RWPE2 (cell line): ENCODE data around the gene ITFG2.
"Not testable (repeated sequence)": the region's sequence is repeated elsewhere in the genome, so short reads cannot be mapped to it uniquely, and the experiment has no call there.

Experiments
- ATAC-seq: fragments of 200-7000 bp; cut with Tn5 transposase; 3 replicates; pipeline ENCODE4 v1.9.1; 2021; ENCODE audit warnings: low read depth
- DNase-seq: peaks from one replicate; pipeline ENCODE4 v3.0.0-alpha.2; 2020; ENCODE audit warnings: low spot score
- H3K27ac ChIP-seq: fragments of 450-650 bp; 2 replicates; pipeline ENCODE4 v1.5.1; 2017; ENCODE audit warnings: mild to moderate bottlenecking; ENCODE audit not compliant: poor library complexity, severe bottlenecking
- H3K27me3 ChIP-seq: fragments of 250-450 bp; sonication (Bioruptor Pico); 2 replicates; pipeline ENCODE4 v1.5.1; 2021; ENCODE audit warnings: mild to moderate bottlenecking, moderate library complexity; ENCODE audit not compliant: insufficient read depth, poor library complexity, severe bottlenecking
- H3K36me3 ChIP-seq: fragments of 250-450 bp; sonication (Bioruptor Pico); 2 replicates; pipeline ENCODE4 v1.5.1; 2020; ENCODE audit warnings: low read depth, mild to moderate bottlenecking, moderate library complexity
- H3K4me1 ChIP-seq: fragments of 250-450 bp; sonication (Bioruptor Pico); 2 replicates; pipeline ENCODE4 v1.5.1; 2021; ENCODE audit warnings: mild to moderate bottlenecking, moderate library complexity; ENCODE audit not compliant: insufficient read depth, poor library complexity, severe bottlenecking
- H3K4me3 ChIP-seq: fragments of 250-450 bp; sonication (Bioruptor Pico); 2 replicates; pipeline ENCODE4 v1.5.1; 2021; ENCODE audit warnings: mild to moderate bottlenecking, moderate library complexity; ENCODE audit not compliant: severe bottlenecking
- H3K9me3 ChIP-seq: fragments of 250-450 bp; sonication (Bioruptor Pico); 2 replicates; pipeline ENCODE4 v1.5.1; 2021; ENCODE audit warnings: mild to moderate bottlenecking, moderate library complexity; ENCODE audit not compliant: severe bottlenecking
- TF ChIP-seq, protein P1 (sequence below): fragments of 450-650 bp; IDR thresholded peaks from one replicate; pipeline ENCODE4 v1.5.1; 2017; ENCODE audit warnings: mild to moderate bottlenecking, moderate library complexity; ENCODE audit not compliant: poor library complexity, severe bottlenecking

Gene ITFG2

DNA sequence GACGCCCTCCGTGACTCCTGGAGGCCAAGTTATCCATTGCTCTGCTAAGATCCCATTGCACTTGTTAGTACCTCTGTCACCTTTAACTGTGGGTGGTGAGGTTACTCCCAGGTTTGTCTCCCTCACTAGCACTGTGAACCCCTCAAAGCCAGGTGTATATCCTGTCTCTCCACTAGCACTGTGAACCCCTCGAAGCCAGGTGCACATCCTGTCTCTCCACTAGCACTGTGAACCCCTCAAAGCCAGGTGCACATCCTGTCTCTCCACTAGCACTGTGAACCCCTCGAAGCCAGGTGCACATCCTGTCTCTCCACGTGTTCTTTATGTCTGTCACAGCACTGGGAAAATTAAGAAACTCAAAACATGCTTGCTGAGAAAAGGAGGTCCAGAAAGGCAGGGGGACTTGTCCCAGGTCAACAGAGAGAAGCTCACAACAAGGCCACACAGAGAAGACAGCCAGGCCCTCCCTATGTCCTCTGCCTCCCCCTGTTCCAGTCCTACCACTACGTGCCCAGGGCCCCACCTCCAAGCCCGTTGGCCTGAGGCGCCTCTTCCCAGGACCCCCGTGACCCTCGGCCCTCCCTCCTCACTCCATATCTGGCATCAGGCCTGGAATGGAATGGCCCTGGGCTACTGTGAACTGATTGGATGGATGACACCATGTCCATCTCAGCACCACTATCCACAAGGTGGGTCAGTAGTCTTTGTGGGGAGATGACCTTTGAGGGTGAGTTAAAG, 44.1 kb upstream of the ITFG2 start:
- TF ChIP-seq, protein P1, sequence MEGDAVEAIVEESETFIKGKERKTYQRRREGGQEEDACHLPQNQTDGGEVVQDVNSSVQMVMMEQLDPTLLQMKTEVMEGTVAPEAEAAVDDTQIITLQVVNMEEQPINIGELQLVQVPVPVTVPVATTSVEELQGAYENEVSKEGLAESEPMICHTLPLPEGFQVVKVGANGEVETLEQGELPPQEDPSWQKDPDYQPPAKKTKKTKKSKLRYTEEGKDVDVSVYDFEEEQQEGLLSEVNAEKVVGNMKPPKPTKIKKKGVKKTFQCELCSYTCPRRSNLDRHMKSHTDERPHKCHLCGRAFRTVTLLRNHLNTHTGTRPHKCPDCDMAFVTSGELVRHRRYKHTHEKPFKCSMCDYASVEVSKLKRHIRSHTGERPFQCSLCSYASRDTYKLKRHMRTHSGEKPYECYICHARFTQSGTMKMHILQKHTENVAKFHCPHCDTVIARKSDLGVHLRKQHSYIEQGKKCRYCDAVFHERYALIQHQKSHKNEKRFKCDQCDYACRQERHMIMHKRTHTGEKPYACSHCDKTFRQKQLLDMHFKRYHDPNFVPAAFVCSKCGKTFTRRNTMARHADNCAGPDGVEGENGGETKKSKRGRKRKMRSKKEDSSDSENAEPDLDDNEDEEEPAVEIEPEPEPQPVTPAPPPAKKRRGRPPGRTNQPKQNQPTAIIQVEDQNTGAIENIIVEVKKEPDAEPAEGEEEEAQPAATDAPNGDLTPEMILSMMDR = no peak
- Histone ChIP-seq H3K27ac (no peak overlapping the region), H3K9me3 (no peaks in the 10 kb centered on the region), H3K4me3 (no peak overlapping the region), H3K27me3 (peaks cover 25% of the 10 kb centered on the region), H3K36me3 (no peaks in the 10 kb centered on the region), H3K4me1 (no peaks in the 10 kb centered on the region)
- no peak for DNase-seq
- ATAC-seq = no peak

DNA sequence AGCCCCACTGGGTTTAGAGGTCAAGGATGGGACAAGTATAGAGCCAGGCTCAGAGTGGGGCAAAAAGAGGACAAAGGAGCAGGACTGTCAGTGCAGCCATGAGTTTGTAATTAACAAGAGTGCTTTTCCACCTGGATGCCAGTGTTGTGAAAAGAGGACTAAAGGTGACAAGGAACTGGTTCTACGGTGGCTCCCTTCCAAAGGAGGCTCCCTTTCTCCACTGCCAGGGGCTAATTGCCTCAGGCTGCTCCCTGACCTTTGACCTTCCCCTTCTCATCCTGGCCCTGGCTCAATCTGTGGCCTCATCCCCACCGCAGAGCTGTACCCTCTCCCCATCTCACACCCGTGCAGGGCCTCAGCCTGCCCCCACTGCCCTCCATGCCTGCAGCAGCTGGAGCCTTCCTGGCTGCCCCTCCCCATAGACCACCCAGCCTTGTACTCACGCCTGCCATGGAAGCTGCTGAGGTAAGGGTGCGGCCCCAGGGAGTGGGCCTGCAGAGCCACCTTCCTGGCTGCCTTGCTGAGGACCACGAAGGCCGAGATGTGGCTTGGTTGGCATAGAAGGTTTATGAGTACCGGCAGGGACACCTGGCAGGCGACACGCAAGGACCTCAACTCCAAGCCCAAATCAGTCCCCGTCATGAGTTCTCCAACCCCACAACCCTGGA, 42.5 kb upstream of the ITFG2 start:
- TF ChIP-seq, protein P1 = no peak
- H3K27ac ChIP-seq = no peak overlapping the region

DNA sequence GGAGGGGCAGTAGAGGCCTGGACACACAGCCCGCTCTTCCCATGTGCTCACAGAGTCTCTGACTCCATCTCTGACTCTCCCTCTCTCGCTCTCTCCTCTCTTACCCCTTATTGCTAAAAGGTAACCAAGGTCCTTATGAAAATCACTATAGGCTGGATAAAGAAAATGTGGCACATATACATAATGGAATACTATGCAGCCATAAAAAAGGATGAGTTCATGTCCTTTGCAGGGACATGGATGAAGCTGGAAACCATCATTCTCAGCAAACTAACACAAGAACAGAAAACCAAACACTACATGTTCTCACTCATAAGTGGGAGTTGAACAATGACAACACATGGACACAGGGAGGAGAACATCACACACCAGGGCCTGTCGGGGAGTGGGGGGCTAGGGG, 41.9 kb upstream of the ITFG2 start:
- not testable (repeated sequence) for ATAC-seq, H3K36me3 ChIP-seq, DNase-seq, H3K9me3 ChIP-seq, H3K27ac ChIP-seq, H3K4me3 ChIP-seq, H3K4me1 ChIP-seq
- peaks cover 20% of the 10 kb centered on the region for H3K27me3 ChIP-seq

More for the DNA sequence above, 42.5 kb upstream of the ITFG2 start:
- no peak for DNase-seq
- H3K36me3 ChIP-seq = no peaks in the 10 kb centered on the region
- no peaks in the 10 kb centered on the region for H3K9me3 ChIP-seq
- no peak for ATAC-seq
- H3K27me3 ChIP-seq = peaks cover 23% of the 10 kb centered on the region
- H3K4me3 ChIP-seq = no peak overlapping the region
- no peaks in the 10 kb centered on the region for H3K4me1 ChIP-seq

DNA sequence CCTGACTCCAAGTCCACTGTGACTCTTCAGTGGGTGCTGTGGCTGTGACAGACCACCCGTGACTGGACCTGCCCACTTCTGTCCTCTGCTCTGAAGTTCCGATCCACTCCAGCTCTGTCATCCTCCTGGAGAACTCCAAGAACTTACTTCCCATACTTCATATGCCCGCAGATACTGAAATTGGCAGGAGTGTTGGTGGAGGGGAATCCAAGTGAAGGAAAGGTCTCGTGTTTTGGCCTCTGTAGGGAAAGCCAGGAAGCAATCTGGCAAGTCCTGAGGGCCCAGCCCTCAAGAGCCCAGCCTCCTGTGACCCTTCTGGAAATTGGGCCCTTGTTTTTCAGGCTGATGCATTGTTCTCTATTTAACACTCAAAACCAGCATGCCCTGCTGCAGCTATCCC, 40.1 kb upstream of the ITFG2 start:
- no peaks in the 10 kb centered on the region for H3K4me1 ChIP-seq
- no peak overlapping the region for H3K4me3 ChIP-seq
- H3K36me3 ChIP-seq = no peaks in the 10 kb centered on the region
- TF ChIP-seq, protein P1 = no peak
- no peaks in the 10 kb centered on the region for H3K9me3 ChIP-seq
- no peak for DNase-seq
- no peak overlapping the region for H3K27ac ChIP-seq
- ATAC-seq = no peak
- peaks cover 16% of the 10 kb centered on the region for H3K27me3 ChIP-seq

DNA sequence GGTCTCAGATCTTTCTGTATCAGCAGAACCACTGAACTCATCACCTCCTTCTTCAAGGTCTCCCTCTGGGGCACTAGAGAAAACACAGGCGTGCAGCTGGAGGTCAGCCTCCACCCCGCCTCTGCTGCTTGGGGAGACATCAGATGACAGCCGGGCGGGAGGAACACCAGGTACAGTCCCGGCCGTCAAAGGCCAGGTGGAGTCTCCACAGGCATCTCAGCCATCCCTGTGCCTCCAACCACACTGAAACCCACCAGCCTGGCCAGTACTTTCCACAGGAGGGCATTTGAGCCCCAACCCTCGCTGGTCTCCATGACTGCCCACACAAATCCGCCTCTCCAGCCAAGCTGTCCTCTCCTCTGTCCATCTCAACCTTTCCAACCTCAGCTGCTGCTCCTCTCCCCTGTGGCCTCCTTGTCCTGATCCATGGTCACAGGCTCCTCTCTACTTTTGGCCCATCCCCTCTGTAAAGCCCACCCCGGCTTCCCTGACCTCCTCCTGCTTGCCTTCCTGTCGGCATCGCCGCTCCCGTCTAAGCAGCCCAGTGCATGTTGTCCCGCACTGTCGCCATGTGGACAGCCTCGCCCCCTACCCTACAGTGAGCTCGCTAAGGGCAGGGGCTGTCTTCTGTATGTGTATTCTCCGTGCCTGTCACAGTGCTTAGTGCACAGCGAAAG, 39.1 kb upstream of the ITFG2 start:
- TF ChIP-seq, protein P1 = no peak
- Histone ChIP-seq H3K4me3 (no peak overlapping the region), H3K27me3 (peaks cover 16% of the 10 kb centered on the region), H3K36me3 (no peaks in the 10 kb centered on the region), H3K9me3 (no peaks in the 10 kb centered on the region), H3K4me1 (no peaks in the 10 kb centered on the region), H3K27ac (no peak overlapping the region)
- ATAC-seq (no peak), DNase-seq (peak; percentile 68)
